Left hindlimb (tissue), 1 donor: ENCODE results near the gene RUNX1.

Experiments used
- DNase-seq: peaks from one replicate; pipeline ENCODE4 v3.0.0-alpha.2; 2018

RUNX1 gene

DNA sequence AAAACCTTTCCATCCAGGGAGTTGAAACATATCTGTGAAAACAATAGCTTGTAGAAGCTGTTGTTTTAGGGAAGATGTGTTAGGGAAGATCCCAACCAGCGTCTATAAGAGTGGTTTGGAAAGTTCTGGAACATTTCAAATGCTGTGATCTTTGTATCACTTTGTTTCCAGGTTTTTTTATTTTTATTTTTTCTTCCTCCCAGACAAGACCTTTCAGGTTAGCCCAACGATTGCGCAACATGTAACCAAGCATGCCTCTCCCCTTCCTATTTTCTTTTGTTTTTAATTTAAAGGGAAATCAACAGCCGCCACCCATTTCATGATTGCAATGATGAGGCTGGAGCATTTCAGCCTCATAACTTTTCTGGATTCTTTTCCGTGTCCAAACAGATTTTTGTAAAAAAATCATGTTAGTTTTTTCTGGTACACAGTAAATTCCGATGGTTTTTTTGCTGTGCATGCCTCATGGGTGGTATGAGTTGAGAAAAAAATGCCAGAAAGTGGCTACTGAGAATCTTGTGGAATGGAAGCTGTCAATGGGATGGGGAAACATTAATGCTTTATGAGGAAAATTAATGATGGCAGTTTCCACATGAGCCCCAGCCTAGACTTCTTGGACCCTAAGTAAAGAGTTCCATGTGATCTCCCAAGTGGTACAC is 109.3 kb downstream of the RUNX1 start:
- DNase-seq: no peak

DNA sequence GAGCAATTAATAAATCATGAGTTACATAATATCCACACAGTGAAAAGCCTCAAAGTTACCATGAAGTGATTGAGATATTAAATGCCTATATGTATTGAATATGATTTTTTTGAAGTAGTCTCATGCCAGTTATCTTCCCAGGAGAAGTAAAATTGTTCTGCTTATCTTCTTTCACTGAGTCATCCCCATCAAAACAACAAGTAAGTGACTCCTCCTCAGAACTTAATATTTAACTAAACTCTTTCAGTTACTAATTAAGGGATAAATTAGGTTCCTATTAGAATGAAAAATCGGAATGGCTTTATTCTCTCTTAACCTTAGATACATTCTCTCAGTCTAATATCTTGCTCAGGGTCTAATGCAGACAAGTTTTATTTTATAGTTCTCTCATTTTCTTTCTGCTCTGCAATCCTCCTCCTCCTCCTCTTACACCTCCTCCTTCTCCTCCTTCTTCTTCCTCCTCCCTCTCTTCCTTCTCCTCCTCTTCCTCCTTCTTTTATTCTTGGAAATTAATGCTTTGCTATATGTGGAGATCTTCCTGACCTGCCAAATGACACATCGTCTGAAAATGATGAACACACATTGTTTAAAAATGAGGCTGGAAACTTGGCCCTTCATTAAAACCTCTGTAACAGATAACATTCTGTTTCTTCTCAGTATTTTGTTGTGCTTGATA is 110.9 kb downstream of the RUNX1 start:
- no peak for DNase-seq

GRCh38 chr21:34936883-34937563 is 112.1 kb downstream of the RUNX1 start:
- DNase-seq: no peak

DNA sequence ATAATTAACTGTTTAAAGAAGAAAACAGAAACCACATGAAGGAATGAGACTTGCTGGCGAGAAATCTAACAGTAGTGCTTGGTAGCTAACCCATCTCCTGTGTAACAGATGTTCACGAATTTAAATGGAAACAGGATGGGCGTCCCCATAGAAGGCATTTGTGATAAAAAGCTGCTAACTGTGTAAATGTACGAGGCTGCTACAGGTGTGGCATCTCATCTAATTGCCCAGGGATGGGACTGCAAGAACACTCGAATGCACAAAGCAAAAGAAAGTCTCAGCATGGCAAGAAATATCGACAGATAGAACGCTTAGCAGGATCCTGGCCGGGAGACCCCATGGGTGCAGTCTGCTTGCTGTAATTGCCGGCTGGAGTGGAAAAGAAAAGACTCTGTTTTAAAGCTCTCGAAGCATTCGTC is 112.7 kb downstream of the RUNX1 start:
- DNase-seq: no peak

GRCh38 chr21:34935898-34936297 is 113.2 kb downstream of the RUNX1 start:
- DNase-seq: no peak

DNA sequence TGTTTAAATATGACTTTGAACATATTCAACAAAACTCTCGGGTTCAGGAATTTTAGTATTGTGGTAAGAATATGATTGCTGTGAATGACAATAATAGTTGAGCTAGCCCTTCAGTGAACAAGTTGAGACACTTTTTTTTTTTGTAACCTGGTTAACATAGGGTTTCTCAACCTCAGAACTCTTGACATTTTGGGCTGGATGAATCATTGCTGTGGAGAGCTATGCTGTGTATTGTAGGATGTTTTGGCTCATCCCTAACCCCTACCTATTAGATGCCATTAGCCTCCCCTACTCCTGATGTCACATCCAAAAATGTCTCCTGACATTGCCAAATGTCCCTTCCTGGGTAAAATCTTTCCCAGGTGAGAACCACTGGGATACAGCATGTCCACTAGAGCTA is 113.7 kb downstream of the RUNX1 start:
- no peak for DNase-seq

DNA sequence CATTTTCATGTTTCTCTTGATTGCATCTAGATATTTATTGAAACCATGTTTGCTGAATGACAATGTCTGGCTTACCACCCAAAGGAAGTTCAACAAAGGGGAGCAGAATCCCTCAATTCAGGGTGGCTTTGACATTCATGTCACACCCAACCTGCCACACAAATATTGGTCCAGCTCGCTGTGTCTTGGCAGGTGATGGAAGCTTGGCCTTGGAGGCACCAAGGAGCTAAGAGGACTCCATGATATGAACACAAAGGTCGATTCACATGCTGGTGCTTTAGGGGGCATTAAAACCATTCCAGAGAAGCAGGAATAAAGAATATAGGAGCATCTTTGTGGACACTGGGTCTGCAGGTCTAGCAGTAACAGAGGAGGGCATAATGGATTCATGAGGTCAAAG is 114.8 kb downstream of the RUNX1 start:
- DNase-seq: no peak

GRCh38 chr21:34933609-34934335 is 115.3 kb downstream of the RUNX1 start:
- no peak for DNase-seq

GRCh38 chr21:34932233-34932632 is 116.9 kb downstream of the RUNX1 start:
- DNase-seq: no peak

DNA sequence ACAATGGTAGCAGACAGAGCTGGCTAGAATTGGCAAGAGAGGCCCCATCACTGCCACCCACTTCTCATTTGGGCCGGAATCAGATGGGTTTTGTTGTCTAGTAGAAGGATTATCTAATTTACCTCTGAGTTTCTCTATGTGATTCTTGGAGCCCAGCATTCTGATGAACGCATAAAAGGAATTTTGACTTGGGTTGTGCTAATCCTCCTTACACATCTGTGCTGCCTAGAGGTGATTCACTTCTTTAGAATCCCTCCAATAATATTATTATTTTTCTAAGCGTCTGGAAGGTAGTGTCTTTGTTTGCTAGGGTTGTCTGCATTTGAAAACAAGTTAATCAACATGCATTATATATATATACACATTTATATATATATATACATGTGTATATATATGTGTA is 118.1 kb downstream of the RUNX1 start:
- DNase-seq: no peak

GRCh38 chr21:34928637-34929036 is 120.5 kb downstream of the RUNX1 start:
- DNase-seq: no peak

DNA sequence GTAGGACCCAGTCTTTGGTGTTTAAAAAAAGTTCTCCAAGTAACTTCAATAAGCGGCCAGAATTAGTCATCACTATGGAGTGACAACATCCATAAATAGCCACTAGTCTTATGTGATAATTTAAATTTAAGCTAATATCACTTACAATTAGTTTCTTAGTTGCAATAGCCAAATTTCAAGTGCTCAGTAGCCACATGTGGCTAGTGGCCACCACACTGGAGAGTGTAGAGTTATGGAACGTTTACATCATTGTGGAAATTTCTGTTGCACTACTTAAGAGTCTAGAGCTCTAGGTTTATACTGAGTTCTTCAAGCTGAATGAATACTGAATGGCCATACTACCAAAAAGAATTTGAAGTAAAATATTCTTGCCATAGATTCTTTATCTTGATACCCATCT is 121.1 kb downstream of the RUNX1 start:
- DNase-seq: no peak

- no peak for DNase-seq
Observed at GRCh38 chr21:34926803-34927467, 122.2 kb downstream of the RUNX1 start.

DNA sequence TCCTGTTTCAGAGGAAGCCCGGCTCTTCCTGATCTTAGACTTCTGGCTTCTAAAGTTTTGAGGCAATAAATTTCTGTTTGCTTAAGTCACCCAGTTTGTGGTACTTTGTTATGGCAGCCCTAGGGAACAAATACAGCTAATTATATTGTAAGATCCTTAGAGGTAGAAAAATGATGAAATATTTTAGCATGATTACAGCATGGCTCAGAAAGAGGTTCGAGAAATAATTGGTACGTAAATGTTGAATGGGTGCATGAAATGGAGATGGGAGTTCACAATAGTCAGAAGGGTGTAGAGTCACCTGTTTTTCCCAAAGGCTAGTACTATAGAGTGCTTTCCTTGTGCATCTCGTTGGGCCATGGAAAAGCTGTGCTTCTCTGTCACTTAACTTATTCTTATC is 123.5 kb downstream of the RUNX1 start:
- DNase-seq: no peak

DNA sequence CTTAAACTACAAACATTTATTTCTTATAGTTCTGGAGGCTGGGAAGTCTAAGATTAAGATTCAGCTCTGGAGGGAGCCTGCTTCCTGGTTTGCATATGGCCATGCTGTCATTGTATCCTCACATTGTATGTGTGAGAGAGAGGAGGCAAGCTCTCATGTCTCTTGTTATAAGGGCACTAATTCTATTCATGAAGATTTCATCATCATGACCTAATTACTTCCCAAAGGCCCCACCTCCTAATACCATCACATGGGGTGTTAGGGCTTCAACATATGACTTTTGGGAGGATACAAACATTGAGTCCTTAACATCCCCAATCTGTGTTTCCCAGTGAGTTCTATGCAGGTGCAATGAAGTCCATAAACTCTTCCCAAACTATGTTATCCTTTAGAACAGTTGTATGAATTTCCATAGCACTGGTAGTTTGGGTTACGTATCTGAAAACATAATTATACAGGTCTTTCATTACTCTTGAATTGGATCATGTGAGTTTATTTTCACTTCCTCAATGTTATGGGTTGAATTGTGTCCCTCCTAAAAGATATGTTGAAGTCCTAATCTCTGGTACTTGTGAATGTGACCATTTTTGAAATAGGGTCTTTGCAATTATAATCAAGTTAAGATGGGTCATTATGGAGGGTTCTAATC is 124.2 kb downstream of the RUNX1 start:
- no peak for DNase-seq

- DNase-seq: no peak
Observed at GRCh38 chr21:34924194-34924593, 124.9 kb downstream of the RUNX1 start.

DNA sequence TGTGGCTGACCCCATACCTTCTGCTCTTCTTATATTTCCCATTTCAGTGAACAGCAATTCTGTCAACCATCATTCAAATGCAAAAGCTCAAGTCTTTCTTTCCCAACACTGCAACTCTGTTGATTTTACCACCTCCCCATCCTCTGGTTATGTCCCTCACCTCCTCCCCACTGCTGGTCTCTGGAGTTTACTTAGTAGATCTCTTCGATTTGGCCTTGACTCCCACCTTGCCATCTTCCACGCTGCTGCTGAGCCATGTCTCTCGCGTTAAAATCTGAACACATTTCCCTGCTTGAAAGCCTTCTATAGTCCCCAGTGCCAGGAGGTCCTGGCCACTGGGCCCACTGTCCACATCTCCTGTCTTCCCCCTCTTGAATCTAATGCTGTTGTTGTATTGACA is 125.5 kb downstream of the RUNX1 start:
- no peak for DNase-seq

- no peak for DNase-seq
Observed at GRCh38 chr21:34923202-34923601, 125.9 kb downstream of the RUNX1 start.

- no peak for DNase-seq
Observed at GRCh38 chr21:34922479-34922878, 126.6 kb downstream of the RUNX1 start.

DNA sequence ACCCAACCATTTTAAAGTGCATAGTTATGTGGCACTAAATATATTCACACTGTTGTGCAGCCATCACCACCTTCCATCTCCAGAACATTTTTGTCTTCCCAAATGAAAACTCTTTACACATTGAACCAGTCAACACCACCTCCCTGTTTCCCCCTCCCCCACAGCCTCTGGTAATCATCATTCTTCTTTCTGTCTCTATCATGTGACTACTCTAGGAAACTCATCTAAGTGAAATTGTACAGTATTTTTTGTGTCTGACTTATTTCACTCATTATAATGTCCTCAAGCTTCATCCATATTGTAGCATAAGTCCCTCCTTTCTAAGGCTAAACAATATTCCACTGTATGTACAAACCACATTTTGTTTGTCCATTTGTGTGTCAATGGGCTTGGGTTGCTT is 128.0 kb downstream of the RUNX1 start:
- no peak for DNase-seq

DNA sequence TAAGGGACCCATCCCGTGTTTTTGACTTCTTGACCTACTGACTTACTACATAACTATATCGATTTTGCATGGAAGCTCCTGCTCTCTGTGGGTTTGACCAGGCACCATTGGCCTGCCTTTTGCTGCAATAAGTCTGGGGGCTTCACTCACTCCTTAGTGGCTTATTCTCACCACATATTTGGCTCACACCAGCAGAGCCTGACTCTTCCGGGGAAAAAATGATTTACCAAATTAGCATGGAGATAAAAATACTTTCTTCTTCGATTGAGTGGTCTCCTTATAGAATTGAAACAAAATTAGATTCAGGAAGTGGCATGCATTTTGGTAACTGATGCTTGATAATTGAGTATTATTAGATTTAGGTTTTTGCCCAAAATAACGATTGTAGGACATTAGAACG is 129.7 kb downstream of the RUNX1 start:
- DNase-seq: no peak

- no peak for DNase-seq
Observed at GRCh38 chr21:34916446-34916845, 132.7 kb downstream of the RUNX1 start.
